Measurements from ENCODE around the gene DOCK2. TPM values are rescaled to one million over a fixed set of nuclear protein-coding genes. Genes with fewer than 3 reads are reported as not detected.

DOCK2 gene
- total RNA-seq, 1 experiment from 2014 or later, result 0.26 TPM

- ChIA-PET POLR2A (ENCODE audit: unreplicated experiment) (no interaction called here), CTCF (no interaction called here)
- Histone ChIP-seq H3K4me1 (ENCODE audit: insufficient read depth, low read length) (no peaks in the 10 kb centered on the region), H3K4me2 (ENCODE audit: low read length) (no peak within 1 kb of the TSS), H3K27me3 (ENCODE audit: low read length) (no peaks in the 10 kb centered on the region), H4K20me1 (ENCODE audit: low read length) (no peaks in the 10 kb centered on the region), H3K36me3 (ENCODE audit: low read depth, low read length) (no peaks in the 10 kb centered on the region), H3F3A (ENCODE audit: low read length, unreplicated experiment) (no peaks in the 10 kb centered on the region), H3K9me3 (ENCODE audit: low read length) (no peaks in the 10 kb centered on the region), H3K79me2 (ENCODE audit: low read length) (no peaks in the 10 kb centered on the region), H3K27ac (ENCODE audit: low read length) (no peak within 1 kb of the TSS), H3K9me2 (replicated peaks; ENCODE audit: low read length) (no peaks in the 10 kb centered on the region), H2AFZ (ENCODE audit: low read length) (no peak within 1 kb of the TSS), H3K9ac (ENCODE audit: low read length) (no peak within 1 kb of the TSS), H3K4me3 (ENCODE audit: low read length) (no peak within 1 kb of the TSS)
- no peak for TF ChIP-seq EZH2phosphoT487 (IDR thresholded peaks at IDR 0.05; ENCODE audit: borderline replicate concordance, low read length)
- TF ChIP-seq EZH2 (IDR thresholded peaks at IDR 0.05; ENCODE audit: low read length, unreplicated experiment), result no peak
- no peak for TF ChIP-seq CTCF (conservative IDR thresholded peaks at IDR 0.05; ENCODE audit: low read depth, low read length)
- ATAC-seq (no peak), DNase-seq (no peak)
- BruUV-seq (replicated peaks), result no TSS peak
- intact Hi-C loops (cut with micrococcal nuclease), result no loop called here
Measured at GRCh38 chr5:170105642-170106611, 468.9 kb downstream of the DOCK2 start, which contains the start of gene FOXI1. Gene FOXI1 (plus strand): TSS chr5:170105897. CDS start chr5:170105958, 61 bp downstream.

DNA sequence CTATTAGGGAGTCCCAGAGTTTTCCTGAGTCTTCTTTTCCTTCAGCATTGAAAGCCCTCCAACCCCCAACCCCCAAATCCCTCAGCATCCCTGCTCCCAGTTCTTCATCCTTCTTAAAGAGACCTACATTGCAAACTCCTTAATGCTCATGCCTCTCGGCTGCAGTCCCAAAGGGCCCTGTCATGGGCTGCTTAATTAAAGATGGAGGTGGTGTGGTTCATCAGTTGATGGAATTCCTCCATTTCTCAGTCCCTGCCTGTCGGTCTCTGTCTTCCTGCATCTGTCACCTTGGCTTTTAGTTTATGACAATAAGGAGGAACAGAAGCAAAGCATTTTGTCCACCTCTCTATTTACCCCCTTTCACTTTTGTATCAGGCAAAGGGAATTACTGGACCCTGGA, 470.6 kb downstream of the DOCK2 start:
- no peak for TF ChIP-seq EZH2phosphoT487 (IDR thresholded peaks at IDR 0.05; ENCODE audit: borderline replicate concordance, low read length)
- TF ChIP-seq CTCF (conservative IDR thresholded peaks at IDR 0.05; ENCODE audit: low read depth, low read length), result no peak
- no peak for TF ChIP-seq EZH2 (IDR thresholded peaks at IDR 0.05; ENCODE audit: low read length, unreplicated experiment)
- Histone ChIP-seq H3K4me2 (ENCODE audit: low read length) (no peak overlapping the region), H3F3A (ENCODE audit: low read length, unreplicated experiment) (no peaks in the 10 kb centered on the region), H3K9me3 (ENCODE audit: low read length) (no peaks in the 10 kb centered on the region), H3K36me3 (ENCODE audit: low read depth, low read length) (no peaks in the 10 kb centered on the region), H3K9ac (ENCODE audit: low read length) (no peak overlapping the region), H3K9me2 (replicated peaks; ENCODE audit: low read length) (no peaks in the 10 kb centered on the region), H2AFZ (ENCODE audit: low read length) (no peak overlapping the region), H4K20me1 (ENCODE audit: low read length) (no peaks in the 10 kb centered on the region), H3K27me3 (ENCODE audit: low read length) (no peaks in the 10 kb centered on the region), H3K27ac (ENCODE audit: low read length) (no peak overlapping the region), H3K4me3 (ENCODE audit: low read length) (no peak overlapping the region), H3K79me2 (ENCODE audit: low read length) (no peaks in the 10 kb centered on the region), H3K4me1 (ENCODE audit: insufficient read depth, low read length) (peaks cover 3% of the 10 kb centered on the region; the same call in 1 of the 2 replicates)
- intact Hi-C loops (cut with micrococcal nuclease), result no loop called here
- ATAC-seq (no peak), DNase-seq (no peak)
- no TSS peak for BruUV-seq (replicated peaks)
- POLR2A ChIA-PET (ENCODE audit: unreplicated experiment), result no interaction called here
- CTCF ChIA-PET, result no interaction called here

Measured in PC-3 (cell line).